ENCODE measurements around the gene HNF4A.

HNF4A gene

GRCh38 chr20:44396369-44397130, 41.1 kb downstream of the HNF4A start:
- no peaks in the 10 kb centered on the region for H3K79me2 ChIP-seq (ENCODE audit: insufficient read depth, low read length)
- H2AFZ ChIP-seq (ENCODE audit: low read depth, low read length): no peak overlapping the region
- TF ChIP-seq, protein P1, sequence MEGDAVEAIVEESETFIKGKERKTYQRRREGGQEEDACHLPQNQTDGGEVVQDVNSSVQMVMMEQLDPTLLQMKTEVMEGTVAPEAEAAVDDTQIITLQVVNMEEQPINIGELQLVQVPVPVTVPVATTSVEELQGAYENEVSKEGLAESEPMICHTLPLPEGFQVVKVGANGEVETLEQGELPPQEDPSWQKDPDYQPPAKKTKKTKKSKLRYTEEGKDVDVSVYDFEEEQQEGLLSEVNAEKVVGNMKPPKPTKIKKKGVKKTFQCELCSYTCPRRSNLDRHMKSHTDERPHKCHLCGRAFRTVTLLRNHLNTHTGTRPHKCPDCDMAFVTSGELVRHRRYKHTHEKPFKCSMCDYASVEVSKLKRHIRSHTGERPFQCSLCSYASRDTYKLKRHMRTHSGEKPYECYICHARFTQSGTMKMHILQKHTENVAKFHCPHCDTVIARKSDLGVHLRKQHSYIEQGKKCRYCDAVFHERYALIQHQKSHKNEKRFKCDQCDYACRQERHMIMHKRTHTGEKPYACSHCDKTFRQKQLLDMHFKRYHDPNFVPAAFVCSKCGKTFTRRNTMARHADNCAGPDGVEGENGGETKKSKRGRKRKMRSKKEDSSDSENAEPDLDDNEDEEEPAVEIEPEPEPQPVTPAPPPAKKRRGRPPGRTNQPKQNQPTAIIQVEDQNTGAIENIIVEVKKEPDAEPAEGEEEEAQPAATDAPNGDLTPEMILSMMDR (IDR thresholded peaks at IDR 0.05; ENCODE audit: borderline replicate concordance, extremely low read depth, low read length, poor library complexity, severe bottlenecking): no peak
- TF ChIP-seq EZH2 (IDR thresholded peaks at IDR 0.05; ENCODE audit: borderline replicate concordance, low read depth, low read length, severe bottlenecking): no peak
- DNase-seq (no peak), ATAC-seq (ENCODE audit: insufficient read depth, low read depth) (no peak; the same call in 2 of the 3 replicates)
- H3K4me1 ChIP-seq (ENCODE audit: insufficient read depth, low read length): no peaks in the 10 kb centered on the region
- peaks cover 39% of the 10 kb centered on the region for H3K27me3 ChIP-seq (ENCODE audit: insufficient read depth, low read length, poor library complexity)
- H3K27ac ChIP-seq (ENCODE audit: low read length): no peak overlapping the region
- no peak overlapping the region for H3K4me2 ChIP-seq (ENCODE audit: insufficient read depth, low read length)
- no peaks in the 10 kb centered on the region for H3K36me3 ChIP-seq (ENCODE audit: insufficient read depth, low read length)
- no peak overlapping the region for H3K4me3 ChIP-seq (ENCODE audit: low read depth in 1 of 2, low read length in 2 of 2)
- H3K9me3 ChIP-seq (ENCODE audit: insufficient read depth, low read length, severe bottlenecking): no peaks in the 10 kb centered on the region
- H3K9ac ChIP-seq (ENCODE audit: low read depth, low read length): no peak overlapping the region
- H4K20me1 ChIP-seq (ENCODE audit: insufficient read depth, low read length): no peaks in the 10 kb centered on the region

GRCh38 chr20:44398335-44398734, 42.8 kb downstream of the HNF4A start:
- no peaks in the 10 kb centered on the region for H3K4me1 ChIP-seq (ENCODE audit: insufficient read depth, low read length)
- H2AFZ ChIP-seq (ENCODE audit: low read depth, low read length): no peak overlapping the region
- H3K36me3 ChIP-seq (ENCODE audit: insufficient read depth, low read length): no peaks in the 10 kb centered on the region
- ATAC-seq (ENCODE audit: insufficient read depth, low read depth) (no peak), DNase-seq (no peak)
- H3K79me2 ChIP-seq (ENCODE audit: insufficient read depth, low read length): no peaks in the 10 kb centered on the region
- no peak overlapping the region for H3K4me2 ChIP-seq (ENCODE audit: insufficient read depth, low read length)
- no peak overlapping the region for H3K9ac ChIP-seq (ENCODE audit: low read depth, low read length)
- H3K27me3 ChIP-seq (ENCODE audit: insufficient read depth, low read length, poor library complexity): peaks cover 39% of the 10 kb centered on the region
- no peaks in the 10 kb centered on the region; the same call in 1 of the 2 replicates for H4K20me1 ChIP-seq (ENCODE audit: insufficient read depth, low read length)
- no peaks in the 10 kb centered on the region for H3K9me3 ChIP-seq (ENCODE audit: insufficient read depth, low read length, severe bottlenecking)
- TF ChIP-seq EZH2 (IDR thresholded peaks at IDR 0.05; ENCODE audit: borderline replicate concordance, low read depth, low read length, severe bottlenecking): no peak
- TF ChIP-seq, protein P1 (IDR thresholded peaks at IDR 0.05; ENCODE audit: borderline replicate concordance, extremely low read depth, low read length, poor library complexity, severe bottlenecking): no peak
- H3K4me3 ChIP-seq (ENCODE audit: low read depth in 1 of 2, low read length in 2 of 2): no peak overlapping the region
- no peak overlapping the region for H3K27ac ChIP-seq (ENCODE audit: low read length)

GRCh38 chr20:44399446-44399845, 43.9 kb downstream of the HNF4A start:
- Histone ChIP-seq H3K27ac (ENCODE audit: low read length) (no peak overlapping the region), H3K4me2 (ENCODE audit: insufficient read depth, low read length) (no peak overlapping the region), H3K79me2 (ENCODE audit: insufficient read depth, low read length) (no peaks in the 10 kb centered on the region), H3K36me3 (ENCODE audit: insufficient read depth, low read length) (no peaks in the 10 kb centered on the region), H3K9me3 (ENCODE audit: insufficient read depth, low read length, severe bottlenecking) (no peaks in the 10 kb centered on the region), H3K4me1 (ENCODE audit: insufficient read depth, low read length) (no peaks in the 10 kb centered on the region), H3K4me3 (ENCODE audit: low read depth in 1 of 2, low read length in 2 of 2) (no peak overlapping the region), H2AFZ (ENCODE audit: low read depth, low read length) (no peak overlapping the region), H4K20me1 (ENCODE audit: insufficient read depth, low read length) (no peaks in the 10 kb centered on the region; the same call in 1 of the 2 replicates), H3K27me3 (ENCODE audit: insufficient read depth, low read length, poor library complexity) (peaks cover 36% of the 10 kb centered on the region), H3K9ac (ENCODE audit: low read depth, low read length) (no peak overlapping the region)
- ATAC-seq (ENCODE audit: insufficient read depth, low read depth) (no peak), DNase-seq (no peak)
- TF ChIP-seq EZH2 (IDR thresholded peaks at IDR 0.05; ENCODE audit: borderline replicate concordance, low read depth, low read length, severe bottlenecking): no peak
- TF ChIP-seq, protein P1 (IDR thresholded peaks at IDR 0.05; ENCODE audit: borderline replicate concordance, extremely low read depth, low read length, poor library complexity, severe bottlenecking): no peak
